ENCODE results near the gene CKAP5.

CKAP5 gene

GRCh38 chr11:46700241-46701077, 145.6 kb downstream of the CKAP5 start, which contains the start of the genes ARHGAP1 and ZNF408:
Gene ARHGAP1 (minus strand): TSS chr11:46700619. CDS start chr11:46696107, 4,512 bp downstream.
Gene ZNF408 (plus strand): TSS chr11:46701031. CDS start chr11:46701048, 17 bp downstream.
- TF ChIP-seq CTCF (IDR thresholded peaks at IDR 0.05; ENCODE audit: borderline replicate concordance, insufficient read depth, low read depth, low read length), result no peak
- peak within 1 kb of the TSS; percentile 90 for H3K4me3 ChIP-seq (ENCODE audit: low read depth, low read length)

DNA sequence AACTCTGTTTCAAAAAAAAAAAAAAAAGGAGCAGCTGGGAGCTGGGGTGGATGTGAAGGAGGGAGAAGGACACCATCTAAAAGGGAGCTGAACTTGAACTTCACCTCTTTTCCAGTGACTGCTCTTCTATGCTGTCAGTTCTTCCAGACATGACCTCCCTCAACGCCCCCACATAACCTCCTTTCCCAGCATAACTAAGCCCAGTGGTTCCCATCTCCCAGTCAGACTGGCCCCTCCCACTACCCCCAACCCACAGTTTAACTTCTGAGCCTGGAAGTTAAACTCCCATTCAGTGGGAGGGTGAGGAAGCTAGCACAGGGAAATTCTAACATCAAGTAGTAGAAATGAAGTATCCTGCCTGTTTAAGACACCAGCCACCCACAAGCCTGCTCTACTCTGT, 147.5 kb downstream of the CKAP5 start:
- H3K4me3 ChIP-seq (ENCODE audit: low read depth, low read length), result no peak overlapping the region
- no peak for TF ChIP-seq CTCF (IDR thresholded peaks at IDR 0.05; ENCODE audit: borderline replicate concordance, insufficient read depth, low read depth, low read length)

DNA sequence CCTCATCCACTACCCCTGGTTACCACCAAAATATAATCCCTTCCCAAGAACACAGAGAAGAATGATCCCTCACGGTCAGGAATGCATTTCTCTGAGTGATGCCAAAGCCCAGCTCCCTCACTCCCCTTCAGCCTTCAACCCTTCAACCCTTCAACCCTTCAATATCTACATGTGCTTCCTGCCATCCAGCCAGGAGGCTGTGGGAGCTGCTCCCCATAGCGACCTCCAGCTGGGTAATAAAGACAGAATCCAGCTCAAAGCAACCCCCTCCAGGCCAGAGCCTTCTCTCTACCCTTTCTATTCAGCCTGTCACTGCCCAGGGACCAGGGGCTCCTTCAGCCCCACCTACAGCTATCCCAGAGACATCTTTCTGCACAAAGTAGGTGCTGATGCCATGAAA, 148.4 kb downstream of the CKAP5 start:
- H3K4me3 ChIP-seq (ENCODE audit: low read depth, low read length), result no peak overlapping the region
- TF ChIP-seq CTCF (IDR thresholded peaks at IDR 0.05; ENCODE audit: borderline replicate concordance, insufficient read depth, low read depth, low read length), result no peak

DNA sequence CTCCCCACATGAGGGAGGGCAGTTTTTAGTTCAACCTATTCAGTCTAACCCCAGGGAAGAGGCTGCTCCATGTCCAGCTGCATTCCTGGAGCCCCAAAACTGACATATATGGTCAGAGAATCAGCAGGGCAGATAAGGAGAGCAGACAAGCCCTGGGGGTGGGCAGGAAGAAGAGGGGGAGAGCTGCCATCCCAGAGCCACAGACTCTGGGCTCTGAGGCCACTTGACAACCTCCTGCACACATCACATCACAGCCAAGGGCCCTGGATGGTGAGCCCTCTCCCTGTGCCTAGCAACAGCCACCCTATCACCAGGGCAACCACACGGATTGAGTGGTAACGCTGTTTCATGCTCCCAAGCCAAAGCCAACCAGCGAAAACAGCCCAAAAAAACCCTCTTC, 148.8 kb downstream of the CKAP5 start:
- H3K4me3 ChIP-seq (ENCODE audit: low read depth, low read length), result no peak overlapping the region
- no peak for TF ChIP-seq CTCF (IDR thresholded peaks at IDR 0.05; ENCODE audit: borderline replicate concordance, insufficient read depth, low read depth, low read length)

- TF ChIP-seq CTCF (IDR thresholded peaks at IDR 0.05; ENCODE audit: borderline replicate concordance, insufficient read depth, low read depth, low read length), result no peak
- H3K4me3 ChIP-seq (ENCODE audit: low read depth, low read length), result no peak overlapping the region
Observed at GRCh38 chr11:46696212-46696558, 149.9 kb downstream of the CKAP5 start.

- no peak for TF ChIP-seq CTCF (IDR thresholded peaks at IDR 0.05; ENCODE audit: borderline replicate concordance, insufficient read depth, low read depth, low read length)
Observed at GRCh38 chr11:46695345-46696211, 150.5 kb downstream of the CKAP5 start.

More at GRCh38 chr11:46695345-46696211, 150.5 kb downstream of the CKAP5 start:
- no peak overlapping the region for H3K4me3 ChIP-seq (ENCODE audit: low read depth, low read length)
